H9 (cell line): ENCODE measurements around the gene B9D2. TPM values are rescaled to one million over a fixed set of nuclear protein-coding genes. Genes with fewer than 3 reads are reported as not detected.
A peak's percentile ranks its signal among the peaks of the same experiment; 100 is the strongest.

Experiments used
- DNase-seq: peaks from one replicate; pipeline ENCODE4 v3.0.0-alpha.2; 2017
- H2AFZ ChIP-seq: one replicate; pipeline ENCODE4 v1.6.1; 2013; ENCODE audit warnings: mild to moderate bottlenecking, low read length, control low read depth, moderate library complexity
- H2AK5ac ChIP-seq: 2 replicates; pipeline ENCODE4 v1.6.1; 2013; ENCODE audit warnings: low read length, control low read depth, mixed read lengths; ENCODE audit not compliant: insufficient read length
- H2BK120ac ChIP-seq: one replicate; pipeline ENCODE4 v1.6.1; 2013; ENCODE audit warnings: low read depth, mild to moderate bottlenecking, low read length, control low read depth, inconsistent platforms; ENCODE audit not compliant: poor library complexity, severe bottlenecking
- H2BK12ac ChIP-seq: 2 replicates; pipeline ENCODE4 v1.6.1; 2013; ENCODE audit warnings: low read length, control low read depth, mixed read lengths, low read depth; ENCODE audit not compliant: insufficient read length
- H2BK15ac ChIP-seq: 2 replicates; pipeline ENCODE4 v1.6.1; 2013; ENCODE audit warnings: low read depth, low read length, control low read depth
- H2BK20ac ChIP-seq: one replicate; pipeline ENCODE4 v1.6.1; 2013; ENCODE audit warnings: low read depth, mild to moderate bottlenecking, low read length, control low read depth, inconsistent platforms; ENCODE audit not compliant: poor library complexity, severe bottlenecking
- H2BK5ac ChIP-seq: 2 replicates; pipeline ENCODE4 v1.6.1; 2013; ENCODE audit warnings: low read length, control low read depth, mixed read lengths; ENCODE audit not compliant: insufficient read length
- H3K14ac ChIP-seq: 2 replicates; pipeline ENCODE4 v1.6.1; 2013; ENCODE audit warnings: low read length, control low read depth; ENCODE audit not compliant: insufficient read depth
- H3K18ac ChIP-seq: 2 replicates; pipeline ENCODE4 v1.6.1; 2013; ENCODE audit warnings: low read depth, mild to moderate bottlenecking, mixed read lengths, low read length, control low read depth; ENCODE audit not compliant: insufficient read length
- H3K23ac ChIP-seq: 2 replicates; pipeline ENCODE4 v1.6.1; 2013; ENCODE audit warnings: low read length, control low read depth, mixed read lengths, low read depth; ENCODE audit not compliant: insufficient read length
- H3K23me2 ChIP-seq: 2 replicates; pipeline ENCODE4 v1.6.1; 2013; ENCODE audit warnings: low read depth, mild to moderate bottlenecking, mixed read lengths, low read length, control low read depth; ENCODE audit not compliant: insufficient read length, poor library complexity, severe bottlenecking
- H3K27ac ChIP-seq: 2 replicates; pipeline ENCODE4 v1.5.1; 2013; ENCODE audit warnings: low read length, control low read depth, mixed read lengths, low read depth; ENCODE audit not compliant: insufficient read length
- H3K27me3 ChIP-seq: 2 replicates; pipeline ENCODE4 v1.6.1; 2013; ENCODE audit warnings: low read length, control low read depth, inconsistent platforms; ENCODE audit not compliant: insufficient read depth
- H3K4ac ChIP-seq: 2 replicates; pipeline ENCODE4 v1.6.1; 2013; ENCODE audit warnings: low read depth, mild to moderate bottlenecking, control low read depth, inconsistent platforms, low read length, moderate library complexity
- H3K4me1 ChIP-seq: 2 replicates; pipeline ENCODE4 v1.6.1; 2013; ENCODE audit warnings: low read length, control low read depth, inconsistent platforms; ENCODE audit not compliant: insufficient read depth
- H3K4me2 ChIP-seq: 2 replicates; pipeline ENCODE4 v1.6.1; 2013; ENCODE audit warnings: low read length, control low read depth, mixed read lengths; ENCODE audit not compliant: insufficient read length, insufficient read depth
- H3K56ac ChIP-seq: 2 replicates; pipeline ENCODE4 v1.6.1; 2013; ENCODE audit warnings: low read depth, mild to moderate bottlenecking, mixed read lengths, low read length, control low read depth; ENCODE audit not compliant: insufficient read length
- H3K79me1 ChIP-seq: 2 replicates; pipeline ENCODE4 v1.6.1; 2013; ENCODE audit warnings: low read depth, mild to moderate bottlenecking, moderate library complexity, low read length, control low read depth, inconsistent platforms; ENCODE audit not compliant: insufficient read depth, poor library complexity, severe bottlenecking
- H3K79me2 ChIP-seq: 2 replicates; pipeline ENCODE4 v1.6.1; 2013; ENCODE audit warnings: low read length, control low read depth, inconsistent platforms; ENCODE audit not compliant: insufficient read depth
- H3K9ac ChIP-seq: 2 replicates; pipeline ENCODE4 v1.6.1; 2013; ENCODE audit warnings: low read length, control low read depth, mixed read lengths; ENCODE audit not compliant: insufficient read length; ENCODE audit errors: extremely low read depth
- H3K9me3 ChIP-seq: one replicate; pipeline ENCODE4 v1.6.1; 2013; ENCODE audit warnings: low read depth, low read length, inconsistent platforms; ENCODE audit not compliant: control insufficient read depth
- H3T11ph ChIP-seq: one replicate; pipeline ENCODE4 v1.6.1; 2013; ENCODE audit warnings: mild to moderate bottlenecking, low read length, control low read depth, inconsistent platforms
- H4K20me1 ChIP-seq: one replicate; pipeline ENCODE4 v1.6.1; 2013; ENCODE audit not compliant: control insufficient read depth, insufficient read length, insufficient read depth
- H4K5ac ChIP-seq: 2 replicates; pipeline ENCODE4 v1.6.1; 2013; ENCODE audit warnings: low read depth, mild to moderate bottlenecking, mixed read lengths, low read length, control low read depth; ENCODE audit not compliant: insufficient read length
- H4K8ac ChIP-seq: replicated peaks from 2 replicates; pipeline ENCODE4 v1.6.1; 2013; ENCODE audit warnings: low read length, control low read depth, mixed read lengths, low read depth; ENCODE audit not compliant: insufficient read length
- H4K91ac ChIP-seq: 2 replicates; pipeline ENCODE4 v1.6.1; 2013; ENCODE audit warnings: low read depth, mild to moderate bottlenecking, moderate library complexity, mixed read lengths, low read length, control low read depth; ENCODE audit not compliant: insufficient read length
- H3K27ac Mint-ChIP-seq, 3 experiments: 2 replicates in 2 of 3; 3 replicates in 1 of 3; pipeline ENCODE4 v1.8.0; 2020 to 2021; ENCODE audit warnings: mixed read lengths in 3 of 3, mild to moderate bottlenecking in 1 of 3, moderate library complexity in 1 of 3
- H3K27me3 Mint-ChIP-seq: 2 replicates; pipeline ENCODE4 v1.8.0; 2021; ENCODE audit warnings: low read depth, mild to moderate bottlenecking, moderate library complexity, mixed read lengths
- H3K36me3 Mint-ChIP-seq, 3 experiments: 2 replicates in 2 of 3; 3 replicates in 1 of 3; pipeline ENCODE4 v1.8.0; 2020 to 2021; ENCODE audit warnings: low read depth in 3 of 3, mixed read lengths in 3 of 3; ENCODE audit not compliant: insufficient read depth in 1 of 3
- H3K4me1 Mint-ChIP-seq, 2 experiments: 2 replicates each; pipeline ENCODE4 v1.8.0; 2020; ENCODE audit warnings: mixed read lengths in 2 of 2
- H3K4me3 Mint-ChIP-seq, 2 experiments: 2 replicates in 1 of 2; 3 replicates in 1 of 2; pipeline ENCODE4 v1.8.0; 2020 to 2021; ENCODE audit warnings: mild to moderate bottlenecking in 2 of 2, mixed read lengths in 2 of 2, moderate library complexity in 1 of 2
- H3K9me3 Mint-ChIP-seq, 2 experiments: 2 replicates in 1 of 2; 3 replicates in 1 of 2; pipeline ENCODE4 v1.8.0; 2020; ENCODE audit warnings: mild to moderate bottlenecking in 2 of 2, mixed read lengths in 2 of 2, moderate library complexity in 1 of 2
- CTCF ChIP-seq: fragments of 200-600 bp; sonication (generic); conservative IDR thresholded peaks from 3 replicates; pipeline ENCODE4 v1.8.0; 2021; ENCODE audit warnings: antibody characterized with exemption, mild to moderate bottlenecking
- WGBS: extraction: QIAGEN DNeasy Blood & Tissue Kit; methylation state at CpG from one replicate; pipeline ENCODE4 v1.1.7; 2013; ENCODE audit warnings: missing lambda C conversion rate, low lambda C conversion rate, mixed read lengths; ENCODE audit not compliant: insufficient read length; ENCODE audit errors: extremely low coverage; 5-methylcytosine and 5-hydroxymethylcytosine counted together
- total RNA-seq: library from RNA; stranded (reverse); gene quantifications from 2 replicates; pipeline ENCODE4 v1.2.1, GENCODE V29; 2021

Gene B9D2
- total RNA-seq, 1 experiment from 2014 or later, result 4.8 TPM

- H3K4ac ChIP-seq, result no peak within 1 kb of the TSS
- peak within 1 kb of the TSS; percentile 55; the same call in 1 of the 2 replicates for H3K14ac ChIP-seq
- no peak within 1 kb of the TSS for H4K5ac ChIP-seq
- no peak within 1 kb of the TSS for H2AK5ac ChIP-seq
- no peak within 1 kb of the TSS for H2BK120ac ChIP-seq
- no peaks in the 10 kb centered on the region for H3K9me3 ChIP-seq
- H3K79me2 ChIP-seq, result no peaks in the 10 kb centered on the region
- H4K8ac ChIP-seq, result no peak within 1 kb of the TSS
- no peak within 1 kb of the TSS for H2BK12ac ChIP-seq
- peaks cover 44% of the 10 kb centered on the region for H3K27me3 Mint-ChIP-seq
- no peak within 1 kb of the TSS for H3T11ph ChIP-seq
- peak within 1 kb of the TSS; percentile 75 to 93 for H3K4me3 Mint-ChIP-seq
- H3K27ac ChIP-seq, result no peak within 1 kb of the TSS
- peak; percentile 93 for TF ChIP-seq CTCF
- H3K79me1 ChIP-seq, result no peaks in the 10 kb centered on the region
- H3K23ac ChIP-seq, result no peak within 1 kb of the TSS
- no peak within 1 kb of the TSS for H3K56ac ChIP-seq
- peaks cover 10% of the 10 kb centered on the region; the same call in 1 of the 2 replicates for H3K27me3 ChIP-seq
- H4K91ac ChIP-seq, result no peak within 1 kb of the TSS
- H2BK15ac ChIP-seq, result no peak within 1 kb of the TSS
- no peak within 1 kb of the TSS for H3K18ac ChIP-seq
- peak; percentile 75 for DNase-seq
- no CpG with 5 or more reads among the region's 78 CpGs for WGBS
- H3K36me3 Mint-ChIP-seq, result peaks cover 0 to 13% (median 2%) of the 10 kb centered on the region in 3 experiments; a peak in 4 of 7 replicates
- no peaks in the 10 kb centered on the region; a peak in 1 of 5 replicates for H3K9me3 Mint-ChIP-seq
- peaks cover 21 to 22% of the 10 kb centered on the region in 2 experiments for H3K4me1 Mint-ChIP-seq
- no peak within 1 kb of the TSS for H2AFZ ChIP-seq
- H4K20me1 ChIP-seq, result no peaks in the 10 kb centered on the region
- H2BK20ac ChIP-seq, result no peak within 1 kb of the TSS
- no peak within 1 kb of the TSS for H2BK5ac ChIP-seq
- H3K4me2 ChIP-seq, result peak within 1 kb of the TSS; percentile 63
- no peak within 1 kb of the TSS; a peak in 2 of 7 replicates for H3K27ac Mint-ChIP-seq
- no peak within 1 kb of the TSS for H3K9ac ChIP-seq
- no peaks in the 10 kb centered on the region; the same call in 1 of the 2 replicates for H3K4me1 ChIP-seq
- H3K23me2 ChIP-seq, result peaks cover 26% of the 10 kb centered on the region
Observed at GRCh38 chr19:41353466-41354342, 10.2 kb downstream of the B9D2 start, which contains the start of gene TGFB1. Gene TGFB1 (minus strand): TSS chr19:41353922. CDS start chr19:41353044, 878 bp downstream.
